HG03097 (cell line): ENCODE measurements around the gene GABRB1.
"Not testable (repeated sequence)": the region's sequence is repeated elsewhere in the genome, so short reads cannot be mapped to it uniquely, and the experiment has no call there.

Source experiments
- ATAC-seq: cut with Tn5 transposase; IDR thresholded peaks from one replicate; pipeline ENCODE4 v1.9.1; 2021; ENCODE audit not compliant: unreplicated experiment, low FRiP score

The GABRB1 gene

DNA sequence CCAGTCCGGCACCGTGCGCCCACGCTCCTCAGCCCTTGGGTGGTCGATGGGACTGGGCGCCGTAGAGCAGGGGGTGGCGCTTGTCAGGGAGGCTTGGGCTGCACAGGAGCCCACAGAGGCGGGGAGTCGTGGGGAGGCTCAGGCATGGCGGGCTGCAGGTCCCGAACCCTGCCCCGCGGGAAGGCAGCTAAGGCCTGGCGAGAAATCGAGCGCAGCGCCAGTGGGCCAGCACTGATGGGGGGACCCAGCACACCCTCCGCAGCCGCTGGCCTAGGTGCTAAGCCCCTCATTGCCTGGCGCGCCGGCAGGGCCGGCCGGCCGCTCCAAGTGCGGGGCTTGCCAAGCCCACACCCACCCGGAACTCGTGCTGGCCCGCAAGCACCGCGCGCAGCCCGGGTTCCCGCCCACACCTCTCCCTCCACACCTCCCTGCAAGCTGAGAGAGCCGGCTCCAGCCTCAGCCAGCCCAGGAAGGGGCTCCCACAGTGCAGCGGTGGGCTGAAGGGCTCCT lies 346.7 kb downstream of the GABRB1 start:
- not testable (repeated sequence) for ATAC-seq

DNA sequence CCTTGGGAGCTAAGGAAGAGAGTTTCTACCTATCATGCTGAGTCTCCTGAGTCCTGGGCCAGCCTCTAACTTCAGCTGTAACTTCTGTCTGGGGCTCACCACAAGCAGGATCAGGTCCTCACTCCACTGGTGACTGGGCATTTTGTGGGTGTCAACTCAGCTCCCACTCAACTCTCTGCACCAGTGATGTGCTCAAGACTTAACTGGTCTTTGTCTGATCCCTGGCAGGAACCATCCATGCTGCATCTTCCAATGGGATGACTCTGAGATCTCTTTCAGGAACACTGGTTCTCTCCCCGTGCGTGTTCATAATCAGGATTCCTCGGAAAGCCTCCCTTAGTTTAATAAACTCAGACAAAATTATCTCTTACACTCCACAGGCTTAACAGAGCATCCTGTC lies 349.8 kb downstream of the GABRB1 start:
- ATAC-seq: no peak

DNA sequence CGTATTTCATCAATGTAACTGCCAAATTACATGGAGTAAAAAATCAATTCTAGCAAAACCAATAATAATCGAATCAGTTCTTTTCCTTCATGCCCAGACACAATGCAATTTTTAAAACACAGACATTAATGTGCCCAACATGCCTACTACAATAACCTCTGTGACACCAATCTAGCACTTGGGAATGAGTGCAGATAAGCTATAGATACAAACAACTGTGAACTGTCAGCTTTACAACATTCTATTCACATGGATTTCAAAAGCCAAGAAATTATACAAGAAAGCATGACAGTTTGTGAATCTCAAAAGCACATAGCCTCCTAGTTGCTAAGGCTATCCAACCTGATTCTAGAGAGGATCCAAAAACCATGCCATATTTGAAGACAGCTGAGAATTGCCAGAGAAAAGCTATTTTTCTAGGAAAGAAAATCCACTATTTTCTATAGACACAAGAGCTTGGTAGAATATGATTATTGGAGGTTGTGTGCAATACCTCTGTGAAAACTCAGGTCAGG lies 351.5 kb downstream of the GABRB1 start:
- ATAC-seq: no peak

DNA sequence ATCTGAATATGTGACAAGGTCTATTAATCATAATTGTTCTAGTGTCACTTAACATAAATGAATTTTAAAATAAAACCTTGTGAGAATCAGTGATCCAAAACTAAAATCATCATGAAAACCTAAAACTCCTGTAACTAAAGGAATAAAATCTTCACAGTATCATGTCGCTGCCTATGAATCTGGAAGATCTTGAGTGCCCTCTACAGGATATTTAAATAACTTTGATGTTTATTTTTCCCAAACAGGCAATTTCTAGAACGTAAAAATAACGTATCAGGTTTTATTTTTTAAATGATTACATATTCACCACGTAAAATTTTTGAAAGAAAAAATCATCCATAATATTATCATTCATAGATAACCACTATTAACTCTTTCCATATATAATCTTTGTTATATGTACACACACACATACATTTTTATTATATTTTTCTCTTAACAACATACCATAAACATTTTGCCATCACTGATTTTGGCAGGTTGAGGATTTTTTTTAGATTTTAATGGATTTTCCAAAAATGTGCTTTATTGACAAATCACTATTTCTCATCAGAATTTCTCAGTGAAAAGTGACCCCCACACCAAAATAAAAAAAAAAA lies 352.6 kb downstream of the GABRB1 start:
- no peak for ATAC-seq

DNA sequence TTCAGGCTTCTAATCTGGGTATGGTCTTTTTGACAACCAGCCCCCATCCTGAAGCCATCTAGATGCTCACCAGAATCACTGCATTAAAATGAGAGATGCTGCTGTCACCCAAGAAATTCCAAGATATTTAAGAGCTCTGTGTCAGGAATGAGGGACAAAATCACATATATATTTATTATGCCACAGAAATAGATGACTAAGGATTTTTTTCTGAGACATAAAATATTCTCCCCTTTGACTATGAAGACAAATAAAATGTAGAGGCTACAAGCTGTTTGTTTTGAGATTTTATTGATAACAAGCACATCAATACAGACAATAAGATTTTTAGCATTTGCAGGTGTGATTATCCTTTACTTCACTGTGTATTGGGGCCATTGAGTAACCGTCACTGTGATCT lies 354.8 kb downstream of the GABRB1 start:
- no peak for ATAC-seq

DNA sequence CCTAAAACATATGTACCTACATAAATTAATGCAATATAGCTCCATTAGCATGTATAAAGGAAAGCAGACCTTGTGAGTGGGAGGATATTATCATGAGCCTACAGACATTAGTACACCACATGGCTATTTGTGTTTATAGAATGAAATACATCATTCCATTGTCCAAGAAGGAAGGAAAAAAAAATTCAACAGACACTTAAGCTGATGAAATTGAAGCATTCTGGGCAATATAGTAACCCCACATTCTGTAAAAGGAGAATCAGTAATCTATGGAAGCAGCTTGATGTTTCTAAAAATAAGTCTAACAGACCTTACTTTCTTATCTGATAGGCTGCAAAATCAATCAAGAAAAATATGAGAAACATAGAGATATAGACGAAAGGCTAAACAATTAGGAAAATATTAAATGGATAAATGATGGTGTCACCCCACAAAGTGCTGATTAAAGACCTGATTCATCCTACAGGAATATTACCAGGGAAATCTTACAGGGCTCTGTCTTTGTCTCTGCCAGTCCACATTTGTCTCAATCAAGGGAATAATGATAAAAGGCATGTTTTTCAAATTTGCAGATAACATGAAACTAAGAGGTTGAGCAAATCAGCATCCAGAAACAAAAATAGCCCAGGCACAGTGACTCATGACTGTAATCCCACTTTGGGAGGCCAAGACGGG lies 355.3 kb downstream of the GABRB1 start:
- ATAC-seq: no peak

DNA sequence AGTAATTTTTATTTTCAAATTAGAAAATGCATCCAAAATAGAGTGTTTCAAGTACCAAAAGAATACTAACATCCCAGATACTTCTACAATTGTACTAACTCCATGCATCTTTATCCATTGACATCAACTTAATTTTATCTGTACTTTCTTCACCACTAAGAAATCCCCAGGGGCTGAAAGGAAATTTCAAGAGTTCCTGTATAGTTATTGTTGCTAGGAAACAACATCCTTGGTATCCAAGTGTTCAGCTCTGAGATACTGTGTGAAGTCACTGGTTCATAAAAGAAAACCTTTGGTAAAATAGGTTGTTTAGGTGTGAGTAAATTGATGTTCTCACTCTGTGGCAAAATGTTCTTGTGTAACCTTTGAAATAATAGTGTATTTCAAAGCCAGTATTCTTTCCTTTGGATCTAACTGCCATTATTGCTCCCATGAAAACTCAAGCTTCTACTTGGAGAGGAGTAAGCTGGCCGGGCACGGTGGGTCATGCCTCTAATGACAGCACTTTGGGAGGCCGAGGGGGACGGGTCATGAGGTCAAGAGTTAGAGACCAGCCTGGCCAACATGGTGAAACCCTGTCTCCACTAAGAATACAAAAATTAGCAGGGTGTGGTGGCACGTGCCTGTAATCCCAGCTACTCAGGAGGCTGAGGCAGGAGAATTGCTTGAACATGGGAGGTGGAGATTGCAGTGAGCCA lies 359.2 kb downstream of the GABRB1 start:
- ATAC-seq: no peak

DNA sequence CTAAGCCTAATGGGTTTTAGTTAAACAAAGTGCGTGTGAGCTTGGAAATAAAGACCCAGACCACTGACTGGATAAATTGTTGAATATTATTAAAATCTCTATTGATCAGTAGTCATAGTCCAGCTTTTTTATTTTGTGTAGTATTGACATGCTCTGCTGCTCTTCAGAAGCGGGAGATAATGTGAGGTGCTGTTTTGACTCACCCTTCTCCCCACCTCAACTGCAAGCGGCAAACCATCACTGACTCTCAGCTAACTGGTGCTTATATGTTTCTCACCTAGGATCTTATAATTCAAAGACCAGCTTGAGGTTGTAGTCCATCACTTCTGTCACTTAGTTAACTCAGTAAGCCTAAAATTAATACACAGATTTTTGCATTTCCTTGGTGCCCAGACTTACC lies 359.9 kb downstream of the GABRB1 start:
- ATAC-seq: peak; percentile 65

DNA sequence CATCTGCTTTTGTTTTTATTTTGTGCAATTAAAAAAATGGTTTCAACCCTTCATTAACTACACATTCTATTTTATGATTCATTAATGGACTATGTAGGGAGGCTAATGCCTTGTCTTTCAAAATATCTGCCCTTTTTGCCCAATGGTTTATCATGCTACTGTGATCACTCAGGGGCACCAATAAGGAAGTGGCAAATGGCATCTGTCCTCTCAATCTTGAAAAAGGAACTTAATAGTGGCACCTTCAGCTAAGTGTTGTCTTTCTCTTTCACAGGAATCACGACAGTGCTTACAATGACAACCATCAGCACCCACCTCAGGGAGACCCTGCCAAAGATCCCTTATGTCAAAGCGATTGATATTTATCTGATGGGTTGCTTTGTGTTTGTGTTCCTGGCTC lies 375.0 kb downstream of the GABRB1 start:
- ATAC-seq: no peak

DNA sequence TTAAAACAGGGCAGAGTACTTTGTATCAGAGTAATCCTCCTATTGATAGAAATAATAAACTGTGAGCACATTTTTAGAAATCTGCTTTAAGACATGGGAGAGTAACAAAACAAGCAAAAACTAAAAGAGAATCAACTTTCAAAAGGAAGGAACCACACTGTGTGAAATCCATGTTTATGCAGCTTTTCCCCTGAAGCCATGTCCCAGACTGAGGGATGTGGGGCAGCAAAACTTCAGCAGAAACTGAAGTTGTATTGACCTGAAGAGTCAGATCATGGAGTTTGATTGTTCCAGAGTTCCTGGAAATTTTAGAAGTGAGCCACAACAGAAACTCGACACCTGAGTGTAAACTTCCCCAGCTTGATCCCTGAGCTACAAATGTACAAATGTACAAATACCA lies 378.9 kb downstream of the GABRB1 start:
- no peak for ATAC-seq

DNA sequence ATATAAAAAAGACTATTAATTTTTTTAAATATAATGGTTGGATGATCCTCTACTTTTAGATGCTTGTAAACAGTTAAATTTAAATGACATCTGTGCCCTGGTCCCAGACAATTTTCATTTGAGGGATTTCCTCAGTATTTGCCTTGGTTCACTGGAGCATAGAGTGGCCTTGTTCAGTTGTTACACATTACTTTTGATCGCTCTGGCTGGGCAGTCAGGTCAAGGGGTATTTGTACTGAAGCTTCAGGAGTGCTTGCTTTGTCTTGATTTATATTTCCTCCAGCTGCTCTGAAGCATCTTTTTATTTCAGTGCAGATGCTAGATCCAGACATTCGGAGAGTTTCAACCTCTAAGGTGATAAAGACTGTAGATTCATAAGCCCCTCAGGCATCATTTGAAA lies 382.2 kb downstream of the GABRB1 start:
- peak; percentile 81 for ATAC-seq

DNA sequence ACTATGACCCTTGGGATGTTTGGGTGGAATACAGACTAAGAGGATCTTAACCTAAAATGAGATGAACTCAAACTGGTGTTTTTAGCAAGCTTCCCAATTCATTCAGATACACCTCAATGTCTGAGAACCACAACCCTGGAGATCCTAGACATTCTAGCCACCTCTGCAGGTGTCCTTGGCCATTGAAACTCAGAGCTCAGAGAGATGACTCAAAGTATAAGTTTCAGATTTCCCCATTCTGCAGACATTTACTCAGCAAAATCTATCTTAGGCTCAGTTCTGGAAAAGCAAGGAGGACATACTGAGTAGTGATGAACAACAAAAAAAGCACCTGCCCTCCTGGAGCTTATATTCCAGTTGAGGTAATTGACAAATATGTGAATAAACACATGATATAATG lies 384.4 kb downstream of the GABRB1 start:
- ATAC-seq: peak; percentile 72

DNA sequence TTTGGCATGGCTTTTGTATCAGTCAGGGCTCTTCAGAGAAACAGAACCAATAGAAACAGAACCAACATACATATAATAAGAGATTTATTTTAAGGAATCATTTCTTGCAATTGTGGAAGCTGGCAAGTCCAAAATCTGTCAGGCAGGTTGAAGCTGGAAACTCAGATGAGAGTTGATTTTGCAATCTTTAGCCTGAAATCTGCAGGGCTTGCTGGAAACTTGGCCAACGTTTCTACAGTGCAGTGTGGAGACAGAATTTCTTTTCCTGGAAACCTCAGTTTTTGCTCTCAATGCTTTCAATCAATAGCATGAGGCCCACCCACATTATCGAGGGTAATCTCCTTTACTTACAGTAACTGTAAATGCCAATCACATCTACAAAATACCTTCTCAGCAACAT lies 386.8 kb downstream of the GABRB1 start:
- no peak for ATAC-seq

DNA sequence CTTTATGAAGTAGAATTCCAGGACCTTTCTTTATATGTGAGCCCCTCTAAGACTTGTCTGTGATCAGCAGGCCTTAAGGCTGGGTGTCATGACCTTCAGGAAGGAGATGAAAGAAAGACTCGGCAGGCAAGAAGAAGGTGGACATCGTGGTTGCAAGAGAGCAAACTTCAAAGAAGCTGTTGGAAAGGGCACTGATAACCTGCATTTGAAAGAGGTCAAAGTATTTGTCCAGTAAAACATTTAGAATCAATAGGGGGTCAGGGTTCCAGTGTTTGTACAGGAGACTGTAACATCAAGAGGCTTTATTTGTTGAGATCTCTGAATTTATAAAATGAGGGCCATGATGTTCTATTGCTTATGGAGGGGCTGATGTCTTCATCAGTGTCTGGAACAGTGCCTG lies 387.9 kb downstream of the GABRB1 start:
- no peak for ATAC-seq

DNA sequence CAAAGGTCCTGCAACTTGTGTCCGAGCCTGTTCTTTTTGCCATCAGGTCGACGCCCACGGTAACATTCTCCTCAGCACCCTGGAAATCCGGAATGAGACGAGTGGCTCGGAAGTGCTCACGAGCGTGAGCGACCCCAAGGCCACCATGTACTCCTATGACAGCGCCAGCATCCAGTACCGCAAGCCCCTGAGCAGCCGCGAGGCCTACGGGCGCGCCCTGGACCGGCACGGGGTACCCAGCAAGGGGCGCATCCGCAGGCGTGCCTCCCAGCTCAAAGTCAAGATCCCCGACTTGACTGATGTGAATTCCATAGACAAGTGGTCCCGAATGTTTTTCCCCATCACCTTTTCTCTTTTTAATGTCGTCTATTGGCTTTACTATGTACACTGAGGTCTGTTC lies 394.3 kb downstream of the GABRB1 start:
- no peak for ATAC-seq

DNA sequence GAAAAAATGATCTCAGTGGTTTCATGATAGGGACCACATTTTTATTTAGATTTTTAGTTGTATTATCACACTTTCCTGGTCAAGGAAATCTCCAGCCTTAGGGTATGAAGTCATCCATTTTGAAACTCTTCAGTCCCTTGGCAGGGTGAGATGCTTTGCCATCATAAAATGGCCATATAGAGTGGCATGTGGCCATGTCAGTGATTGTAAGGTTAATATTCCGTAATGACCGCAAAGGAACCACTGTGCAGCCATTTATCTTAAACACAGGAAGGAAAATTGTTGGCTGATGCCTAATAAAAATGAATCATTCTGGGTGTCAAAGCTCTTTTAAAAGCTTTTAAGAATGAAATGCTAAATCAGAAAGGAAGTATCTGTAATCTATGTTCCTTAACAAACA lies 396.6 kb downstream of the GABRB1 start:
- no peak for ATAC-seq

DNA sequence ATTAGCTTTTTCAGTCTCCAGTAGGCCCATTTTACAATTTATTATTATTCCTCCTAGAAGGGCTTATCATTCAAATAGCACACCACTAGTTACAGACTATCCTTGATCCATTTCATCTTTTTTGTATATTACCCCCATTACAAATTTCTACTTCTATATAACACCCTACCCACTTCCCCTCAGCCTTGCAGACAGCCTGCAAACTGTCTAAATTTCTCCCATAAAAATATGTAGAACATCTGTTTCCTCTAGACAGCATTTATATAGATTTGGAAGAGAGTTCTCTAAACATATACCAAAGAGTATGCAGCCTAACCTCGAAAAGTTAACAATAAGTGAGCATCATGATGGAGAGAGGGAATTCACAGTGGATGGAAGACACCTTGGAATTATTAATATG lies 401.4 kb downstream of the GABRB1 start:
- ATAC-seq: no peak

DNA sequence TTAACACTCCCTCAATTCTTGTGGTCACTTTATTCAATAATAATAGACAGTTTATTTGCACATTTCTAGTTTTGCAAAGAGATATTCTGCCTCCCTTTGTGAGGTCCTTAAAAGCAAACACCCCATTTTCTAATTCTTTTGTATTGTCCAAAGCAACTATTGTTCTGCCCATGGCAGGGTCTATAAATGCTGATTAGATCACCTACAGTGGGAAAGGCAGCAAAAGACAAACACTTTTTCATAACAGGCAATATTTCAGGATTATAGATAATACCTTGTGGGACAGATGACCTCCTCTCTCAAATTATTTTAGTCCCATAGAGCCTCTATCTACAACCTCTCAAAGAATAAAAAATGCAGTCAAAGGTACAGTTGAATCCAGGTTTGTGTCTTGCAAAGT lies 403.6 kb downstream of the GABRB1 start:
- no peak for ATAC-seq

DNA sequence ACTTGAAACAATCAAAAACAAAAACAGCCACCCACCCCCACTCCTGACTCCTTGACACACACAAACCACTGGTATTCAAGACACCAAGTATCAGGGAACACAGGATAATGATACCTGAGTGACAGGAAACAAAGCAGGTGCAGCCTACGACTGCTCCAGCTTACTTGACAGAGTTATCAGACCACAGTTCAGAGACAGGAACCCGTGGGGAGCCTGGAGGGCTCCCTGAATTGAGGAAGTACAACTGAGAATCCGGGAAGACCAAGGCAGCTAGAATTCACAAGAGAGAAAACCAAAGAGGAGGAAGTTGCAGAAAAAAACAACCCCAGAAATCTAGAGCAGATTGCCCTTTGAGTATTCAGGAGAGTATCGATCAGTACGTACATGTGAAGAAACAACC lies 411.6 kb downstream of the GABRB1 start:
- ATAC-seq: peak; percentile 86

DNA sequence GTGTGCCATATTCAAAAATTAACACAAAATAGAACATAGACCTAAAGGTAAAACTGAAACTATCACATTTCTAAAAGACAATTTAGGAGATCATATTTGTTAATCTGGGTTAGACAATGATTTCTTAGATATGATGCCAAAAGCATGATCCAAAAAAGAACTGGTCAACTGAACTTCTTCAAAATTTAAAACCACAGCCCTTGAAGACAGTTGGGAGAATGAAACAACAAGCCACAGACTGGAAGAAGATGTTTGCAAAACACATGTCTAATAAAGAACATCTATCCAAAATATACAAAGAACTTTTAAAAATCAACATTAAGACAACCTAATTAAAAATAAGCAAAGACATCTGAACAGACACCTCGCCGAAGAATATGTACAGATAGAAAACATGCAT lies 412.7 kb downstream of the GABRB1 start:
- ATAC-seq: no peak

DNA sequence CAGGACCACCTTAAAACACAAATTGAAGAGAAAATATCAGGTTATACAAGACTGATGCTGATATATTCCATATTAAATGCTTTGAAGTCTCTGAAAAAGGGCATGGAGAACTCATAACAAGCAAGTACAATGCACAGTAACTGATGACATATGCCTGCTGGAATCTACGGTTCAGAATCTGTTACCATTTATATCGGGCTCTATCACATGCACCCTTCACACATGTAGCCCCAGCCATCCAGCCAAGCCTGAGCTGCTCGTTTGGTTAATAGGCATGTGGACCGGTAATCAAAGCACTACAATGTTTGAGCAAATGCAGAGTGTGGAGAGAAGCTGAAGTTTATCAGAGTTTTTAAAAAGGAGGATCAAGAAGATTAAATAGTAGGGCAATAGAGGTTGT lies 420.3 kb downstream of the GABRB1 start:
- ATAC-seq: no peak

DNA sequence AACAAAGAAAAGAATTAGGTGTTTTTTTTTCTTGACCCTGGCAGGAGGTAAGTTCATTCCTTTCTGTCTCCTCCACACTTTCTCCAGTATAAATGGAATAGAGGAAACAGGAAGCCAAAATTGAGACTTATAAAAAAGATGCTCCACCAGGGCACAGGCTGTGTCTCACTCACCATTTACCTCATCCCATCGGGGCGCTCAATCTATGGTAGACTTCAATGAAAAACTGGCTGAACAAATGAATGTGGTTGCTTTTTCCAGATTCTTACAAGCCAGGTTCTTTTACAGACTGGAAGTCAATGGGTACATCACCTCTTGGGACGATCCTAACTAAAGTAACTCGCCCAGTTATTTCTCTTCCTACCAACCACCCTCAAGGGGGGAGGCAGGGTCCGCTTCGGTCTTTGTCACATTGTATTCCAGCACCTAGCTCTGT lies 431.4 kb downstream of the GABRB1 start:
- ATAC-seq: peak; percentile 21
